ENCODE data around the gene EFHC2. TPM values are rescaled to one million over a fixed set of nuclear protein-coding genes. Genes with fewer than 3 reads are reported as not detected.

Gene EFHC2
- total and polyA plus RNA-seq, 10 of the 15 experiments (the other 5 are each of a cell fraction or from before 2014, with no cell fraction given), result 0.56 TPM; not detected in 9

DNA sequence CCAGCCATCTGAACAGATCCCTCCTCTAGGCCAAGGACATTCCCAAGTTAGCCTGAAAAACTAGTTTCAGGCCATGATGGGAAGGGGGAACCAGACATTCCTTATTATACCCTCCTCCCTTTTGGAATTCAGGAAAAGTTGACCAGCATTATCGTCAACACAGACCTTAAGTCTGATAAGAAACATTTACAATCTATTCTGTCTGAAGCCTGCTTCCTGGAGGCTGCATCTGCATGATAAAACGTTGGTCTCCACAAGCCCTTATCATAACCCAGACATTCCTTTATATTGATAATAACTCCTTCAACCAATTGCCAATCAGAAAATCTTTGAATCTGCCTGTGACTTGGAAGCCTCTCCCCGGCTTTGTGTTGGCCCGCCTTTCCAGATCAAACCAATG, 44.3 kb downstream of the EFHC2 start:
- ChIA-PET CTCF (no interaction called here), RAD21 (ENCODE audit: unreplicated experiment) (no interaction called here), SMC1A (ENCODE audit: uncharacterized antibody, unreplicated experiment) (no interaction called here), POLR2A (no interaction called here)
- H3K9ac ChIP-seq (ENCODE audit: control insufficient read depth, insufficient read depth, low read length), result no peak overlapping the region
- no peak overlapping the region for H3K27ac ChIP-seq (ENCODE audit: control insufficient read depth, insufficient read depth)
- no peaks in the 10 kb centered on the region for H3K27me3 ChIP-seq (replicated peaks in 1 of 2; ENCODE audit: control insufficient read depth in 2 of 2, insufficient read depth in 2 of 2, low read length in 1 of 2)
- ATAC-seq (no peak), DNase-seq (ENCODE audit: low read depth, low spot score) (no peak), FAIRE-seq (no peak)
- no peaks in the 10 kb centered on the region for H4K20me1 ChIP-seq (ENCODE audit: control insufficient read depth, insufficient read depth)
- no TSS peak for BruUV-seq (replicated peaks)
- intact Hi-C loops (cut with micrococcal nuclease; ENCODE audit: unreplicated experiment) (no loop called here), in situ Hi-C loops (cut with MboI) (no loop called here)
- 19% methylated on average over 4 of the region's 4 CpGs for WGBS (ENCODE audit: insufficient coverage, insufficient replicate concordance, low lambda C conversion rate, missing lambda C conversion rate)
- H3K79me2 ChIP-seq (ENCODE audit: control insufficient read depth, insufficient read depth, low read length), result no peaks in the 10 kb centered on the region
- no peak overlapping the region for H2AFZ ChIP-seq (ENCODE audit: control insufficient read depth, low read depth, low read length)
- no peak overlapping the region for H3K4me3 ChIP-seq
- H3K9me3 ChIP-seq (replicated peaks; ENCODE audit: control insufficient read depth, insufficient read depth, low read length), result no peaks in the 10 kb centered on the region
- H3K36me3 ChIP-seq (ENCODE audit: control insufficient read depth in 2 of 2, insufficient read depth in 2 of 2, low read length in 1 of 2), result no peaks in the 10 kb centered on the region
- no peak overlapping the region for H3K4me2 ChIP-seq (ENCODE audit: control insufficient read depth, insufficient read depth)
- no peaks in the 10 kb centered on the region for H3K4me1 ChIP-seq (ENCODE audit: control insufficient read depth, insufficient read depth, low read length)
- TF ChIP-seq CREM (IDR thresholded peaks at IDR 0.05; ENCODE audit: low read depth) (no peak), RB1 (IDR thresholded peaks at IDR 0.05; ENCODE audit: borderline replicate concordance) (no peak), IKZF1 (conservative IDR thresholded peaks at IDR 0.05) (no peak), TCF3 (IDR thresholded peaks at IDR 0.05; ENCODE audit: borderline replicate concordance, insufficient read depth, low read depth, low read length) (no peak), MXI1 (IDR thresholded peaks at IDR 0.05; ENCODE audit: low read depth, low read length) (no peak), POLR2AphosphoS5 (IDR thresholded peaks at IDR 0.05; ENCODE audit: low read length) (no peak), ZBED1 (IDR thresholded peaks at IDR 0.05; ENCODE audit: borderline replicate concordance) (no peak), FOXM1 (IDR thresholded peaks at IDR 0.05; ENCODE audit: low read depth, low read length) (no peak), SMC3 (IDR thresholded peaks at IDR 0.05; ENCODE audit: borderline replicate concordance, low read length) (no peak), NR2C1 (IDR thresholded peaks at IDR 0.05) (no peak), ZNF274 (IDR thresholded peaks at IDR 0.05; ENCODE audit: insufficient read depth, insufficient read length) (no peak), PAX8 (IDR thresholded peaks at IDR 0.05) (no peak), CREB1 (IDR thresholded peaks at IDR 0.05; ENCODE audit: low read depth) (no peak)

Data from GM12878 (cell line).